GM12874 (cell line): Measurements from ENCODE around the gene HIVEP2.

ENCODE experiments used
- CTCF ChIP-seq: IDR thresholded peaks from 2 replicates; pipeline ENCODE4 v1.5.1; 2011; ENCODE audit warnings: low read depth, mild to moderate bottlenecking, control low read depth, low read length, moderate library complexity; ENCODE audit not compliant: insufficient read depth

Gene HIVEP2

GRCh38 chr6:142728910-142729481 is 216.0 kb downstream of the HIVEP2 start:
- no peak for TF ChIP-seq CTCF

GRCh38 chr6:142728364-142728763 is 216.6 kb downstream of the HIVEP2 start:
- TF ChIP-seq CTCF: no peak

GRCh38 chr6:142726616-142727015 is 218.4 kb downstream of the HIVEP2 start:
- no peak for TF ChIP-seq CTCF

- no peak for TF ChIP-seq CTCF
Observed at GRCh38 chr6:142725024-142725770, 219.8 kb downstream of the HIVEP2 start.

- TF ChIP-seq CTCF: no peak
Observed at GRCh38 chr6:142722841-142723240, 222.1 kb downstream of the HIVEP2 start.

- no peak for TF ChIP-seq CTCF
Observed at GRCh38 chr6:142722012-142722411, 223.0 kb downstream of the HIVEP2 start.

- TF ChIP-seq CTCF: no peak
Observed at GRCh38 chr6:142721215-142721920, 223.6 kb downstream of the HIVEP2 start.
